Right kidney (tissue), 1 donor: ENCODE data around the gene FLNA.
"Not testable (repeated sequence)": the region's sequence is repeated elsewhere in the genome, so short reads cannot be mapped to it uniquely, and the experiment has no call there.

Experiments used
- DNase-seq: peaks from one replicate; pipeline ENCODE4 v3.0.0-alpha.2; 2016

The FLNA gene

DNA sequence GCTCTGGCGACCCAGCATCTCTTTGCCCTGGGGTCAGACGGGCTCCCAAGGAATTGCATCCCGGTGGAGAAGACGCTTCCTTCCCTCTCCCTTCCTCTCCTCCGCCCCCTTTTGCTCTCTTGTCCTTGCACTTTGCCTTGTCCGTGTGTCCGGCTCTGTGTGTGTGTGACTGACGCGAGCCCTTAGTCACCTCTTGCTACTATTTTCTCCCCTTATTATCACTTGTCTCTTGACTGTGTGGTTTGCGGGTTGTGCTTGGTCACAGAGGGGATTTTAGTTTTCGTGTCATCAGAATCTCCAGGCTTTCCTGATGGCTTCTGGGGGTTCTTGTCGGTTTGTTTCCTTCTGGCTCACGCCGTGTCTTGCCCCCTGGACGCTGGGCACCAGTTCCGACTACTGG, 31.4 kb downstream of the FLNA start:
- DNase-seq: not testable (repeated sequence)

DNA sequence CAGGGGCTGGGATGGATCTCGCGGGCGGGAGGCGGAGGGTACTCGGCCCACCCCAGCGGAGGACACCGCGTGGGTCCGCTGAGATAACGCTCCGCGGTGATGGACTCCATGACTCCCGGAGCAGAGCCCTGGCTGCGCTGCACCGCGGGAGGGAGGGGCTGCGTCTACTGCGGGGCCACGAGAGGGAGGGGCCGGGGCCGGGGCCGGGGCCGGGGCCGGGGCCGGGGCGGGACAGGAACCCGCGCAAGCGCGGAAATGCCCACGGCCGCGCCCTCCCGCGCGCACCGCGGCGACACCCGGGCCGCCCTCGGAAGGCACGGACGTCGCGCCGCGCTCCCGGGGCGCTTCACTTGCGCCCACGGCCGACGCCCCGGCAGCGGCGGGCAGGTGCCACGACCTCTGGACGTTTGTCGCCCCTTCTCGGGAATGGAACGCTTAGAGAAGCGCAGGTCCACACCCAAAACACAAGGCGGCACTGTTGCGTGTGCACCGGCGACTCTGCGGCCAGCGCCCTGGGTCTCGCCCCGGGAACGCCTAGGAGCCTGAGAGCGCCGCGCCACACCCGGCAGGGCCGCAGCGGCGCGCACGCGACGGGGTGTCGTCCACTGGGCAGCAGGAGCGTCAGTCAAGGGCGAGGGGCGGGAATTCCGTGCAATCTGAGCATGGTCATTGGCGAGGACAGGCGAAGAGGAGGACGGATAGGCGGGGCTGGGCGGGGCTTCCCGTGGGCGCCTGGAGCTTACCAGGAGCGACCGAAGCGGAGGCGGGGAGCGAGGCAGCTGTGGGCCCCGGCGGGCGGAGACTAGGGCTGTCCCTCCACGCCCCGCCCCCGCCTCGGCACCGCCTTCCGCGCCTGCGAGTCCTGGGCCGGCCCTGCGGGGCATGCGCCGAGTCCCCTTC, 32.8 kb downstream of the FLNA start:
- not testable (repeated sequence) for DNase-seq

DNA sequence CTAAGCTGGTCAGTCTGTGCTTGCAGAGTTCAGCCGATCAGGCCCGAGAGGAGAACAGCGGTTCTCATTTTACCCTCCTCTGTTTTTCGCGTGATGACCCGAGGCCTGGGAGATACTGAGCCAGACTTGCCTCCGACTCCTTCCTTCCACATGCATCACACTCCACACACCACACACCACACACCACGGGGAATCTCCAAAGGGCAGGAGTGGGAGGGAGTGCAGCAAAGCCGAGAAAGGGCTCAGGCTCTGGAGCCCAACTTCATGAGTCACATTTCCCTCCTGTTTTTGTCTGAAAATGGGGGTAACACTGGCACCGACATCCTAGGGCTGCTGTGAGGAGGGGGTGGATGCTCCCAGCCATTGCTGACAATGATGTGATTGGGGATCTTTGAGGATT, 39.9 kb downstream of the FLNA start:
- DNase-seq: no peak

DNA sequence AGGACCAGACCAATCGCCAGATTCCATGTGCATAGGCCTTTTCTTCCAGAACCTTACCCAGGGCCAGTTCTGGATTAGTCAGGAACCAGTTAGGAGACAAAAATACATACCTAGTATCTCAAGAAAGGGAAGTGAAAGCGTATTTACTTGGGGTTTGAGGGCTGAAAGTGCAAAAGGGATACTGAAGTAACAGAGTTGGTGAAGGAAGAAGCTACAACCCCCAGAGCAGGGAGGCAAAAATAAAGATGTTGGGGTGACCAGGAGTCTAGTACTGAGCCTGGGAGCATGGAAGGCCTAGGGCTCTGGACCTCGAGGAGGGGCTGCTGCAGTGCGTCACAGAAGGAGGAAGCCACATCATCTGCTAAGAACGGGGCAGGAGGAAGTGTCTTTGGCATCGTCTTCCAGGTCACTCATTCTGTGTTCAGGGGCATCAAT, 40.6 kb downstream of the FLNA start:
- DNase-seq: no peak

DNA sequence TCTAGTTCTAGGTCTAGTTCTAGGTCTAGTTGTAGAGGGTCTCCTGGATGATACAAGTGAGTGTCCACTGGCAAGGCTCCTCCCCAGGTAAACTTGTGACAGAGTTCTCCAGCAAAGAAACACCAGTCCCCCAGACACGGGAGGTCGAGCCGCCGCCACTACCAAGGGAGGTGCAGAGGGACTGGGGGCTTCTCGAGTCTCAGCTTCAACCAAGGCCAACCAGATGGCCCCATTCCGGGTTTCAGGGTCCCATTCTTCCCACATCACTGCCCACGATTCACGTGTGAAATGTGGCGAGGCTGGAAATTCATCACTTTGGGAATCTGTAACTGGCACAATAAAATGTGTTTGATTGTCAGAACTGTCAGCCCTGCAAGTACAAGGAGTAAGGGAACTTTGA, 41.3 kb downstream of the FLNA start:
- no peak for DNase-seq

DNA sequence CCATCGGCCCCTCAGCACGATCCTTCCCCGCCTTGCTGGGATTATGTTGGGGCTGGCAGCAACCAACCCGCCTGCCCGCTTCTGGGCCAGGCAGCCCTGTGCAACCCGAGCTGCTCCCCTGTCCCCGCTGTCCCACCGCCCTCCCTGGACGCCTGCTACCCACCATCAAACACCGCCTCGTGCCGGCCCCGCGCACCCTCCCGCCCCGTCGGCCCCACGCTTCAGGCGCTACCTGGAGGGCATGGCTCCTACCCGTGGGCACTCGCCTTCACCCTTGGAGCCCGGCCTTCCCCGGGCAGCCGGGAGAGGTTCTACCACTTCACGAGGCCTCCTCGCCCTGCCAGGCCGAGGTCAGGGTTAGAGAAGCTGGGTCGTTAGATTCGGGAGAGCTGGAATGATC, 41.9 kb downstream of the FLNA start:
- no peak for DNase-seq

DNA sequence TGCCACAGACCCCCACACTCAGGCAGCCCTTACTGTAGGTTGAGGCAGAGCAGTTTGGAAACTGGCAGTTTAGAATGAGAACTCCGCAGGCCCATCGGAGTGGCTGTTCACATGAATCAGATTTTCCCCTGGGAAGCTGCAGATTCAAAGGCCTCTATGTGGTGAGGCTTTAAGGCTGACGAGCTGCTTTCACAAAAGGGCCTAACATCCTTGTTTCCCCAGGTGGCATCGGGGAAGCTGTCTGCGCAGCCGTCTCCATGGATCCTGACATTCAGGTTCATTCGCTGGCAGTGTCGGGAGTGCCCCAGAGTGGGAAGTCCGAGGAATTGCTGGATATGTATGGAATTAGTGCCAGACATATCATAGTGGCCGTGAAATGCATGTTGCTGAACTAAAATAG, 45.1 kb downstream of the FLNA start:
- no peak for DNase-seq

DNA sequence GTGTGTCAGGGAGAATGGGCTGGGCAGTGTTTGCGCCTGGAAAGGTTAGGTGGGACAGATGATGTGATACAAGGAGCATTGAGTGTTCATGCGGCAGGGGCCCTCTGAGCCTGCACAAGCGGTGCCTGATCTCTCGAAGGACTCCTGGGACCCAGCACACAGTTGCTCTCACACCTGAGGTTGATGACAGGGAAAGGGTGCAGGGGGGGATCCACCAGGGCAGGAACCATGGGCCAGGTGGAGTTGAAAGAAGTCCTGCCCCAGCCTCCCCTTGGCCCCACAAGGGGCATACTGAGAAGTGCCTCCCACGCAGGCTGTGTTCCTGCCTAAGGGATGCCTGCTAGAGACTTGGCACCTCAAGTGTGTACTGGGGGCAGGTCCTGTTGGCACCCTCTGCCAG, 45.8 kb downstream of the FLNA start:
- no peak for DNase-seq

DNA sequence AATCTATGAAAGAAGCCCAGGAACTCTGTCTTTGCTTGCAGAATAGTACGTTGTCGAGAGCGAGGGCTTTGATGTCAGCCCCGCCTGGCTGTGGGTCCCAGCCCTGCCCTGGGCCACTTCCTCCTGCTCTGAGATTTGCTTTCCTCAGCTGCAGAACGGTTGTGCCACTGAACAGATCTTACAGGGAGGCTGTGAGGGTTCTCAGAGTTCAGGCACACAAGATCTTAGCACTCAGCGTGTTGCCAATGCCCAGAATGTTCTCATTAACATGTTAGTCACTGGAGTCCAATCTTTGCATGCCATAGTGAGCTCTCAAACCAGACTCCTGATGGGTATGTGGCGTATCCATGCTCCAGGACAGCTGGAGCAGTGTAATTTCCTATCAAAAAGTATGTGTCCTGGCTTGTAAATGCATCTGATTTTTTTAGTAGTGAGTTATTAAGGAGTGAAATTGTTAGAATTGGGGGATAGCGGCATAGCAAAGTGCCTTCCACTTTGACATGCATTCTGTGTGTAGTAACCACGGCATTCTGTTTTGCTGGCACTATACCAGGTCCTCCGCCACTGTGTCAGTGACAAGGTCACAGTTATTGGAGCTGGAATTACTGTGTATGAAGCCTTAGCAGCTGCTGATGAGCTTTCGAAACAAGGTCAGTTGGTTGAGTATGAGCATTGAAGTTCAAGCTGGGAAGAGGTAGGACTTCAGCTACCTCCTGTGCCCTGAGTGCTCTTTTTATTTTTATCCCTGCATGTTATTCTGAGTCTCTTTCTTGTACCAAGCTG, 47.2 kb downstream of the FLNA start:
- DNase-seq: no peak

DNA sequence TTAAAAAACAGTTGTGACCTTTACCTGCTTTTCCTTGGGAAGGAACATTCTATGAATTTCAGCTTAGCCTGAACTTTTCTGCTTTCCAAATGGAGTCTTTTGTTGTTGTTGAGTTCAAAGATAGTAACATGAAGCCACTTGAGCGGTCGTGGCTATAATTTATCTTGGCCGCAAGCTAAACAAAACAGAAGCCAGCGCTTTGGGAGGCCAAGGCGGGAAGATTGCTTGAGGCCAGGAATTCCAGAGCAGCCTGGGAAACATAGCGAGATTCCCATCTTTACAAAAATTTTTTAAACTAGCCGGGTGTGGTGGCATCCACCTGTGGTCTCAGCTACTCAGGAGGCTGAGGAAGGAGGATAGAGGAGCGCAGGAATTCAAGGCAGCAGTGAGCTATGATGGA, 48.9 kb downstream of the FLNA start:
- no peak for DNase-seq

DNA sequence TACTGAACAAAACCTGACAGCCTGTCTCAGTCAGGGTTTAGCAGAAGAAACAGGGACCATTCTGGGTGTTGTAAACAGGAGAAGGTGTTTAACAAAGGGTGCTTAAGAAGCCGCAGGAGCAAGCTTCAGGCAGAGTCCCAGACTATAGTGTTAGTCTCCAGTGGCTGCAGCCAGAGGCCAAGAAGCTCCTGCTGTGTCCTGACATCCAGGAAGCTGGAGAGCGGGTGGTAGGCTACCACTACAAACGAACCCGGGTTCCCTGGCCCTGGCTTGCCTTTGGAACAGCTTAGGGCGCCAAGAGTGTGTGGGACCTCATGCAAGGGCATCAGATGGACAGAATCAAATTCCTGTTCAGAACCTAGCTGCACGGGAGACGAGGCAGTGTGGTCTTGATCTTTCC, 50.9 kb downstream of the FLNA start:
- DNase-seq: no peak

DNA sequence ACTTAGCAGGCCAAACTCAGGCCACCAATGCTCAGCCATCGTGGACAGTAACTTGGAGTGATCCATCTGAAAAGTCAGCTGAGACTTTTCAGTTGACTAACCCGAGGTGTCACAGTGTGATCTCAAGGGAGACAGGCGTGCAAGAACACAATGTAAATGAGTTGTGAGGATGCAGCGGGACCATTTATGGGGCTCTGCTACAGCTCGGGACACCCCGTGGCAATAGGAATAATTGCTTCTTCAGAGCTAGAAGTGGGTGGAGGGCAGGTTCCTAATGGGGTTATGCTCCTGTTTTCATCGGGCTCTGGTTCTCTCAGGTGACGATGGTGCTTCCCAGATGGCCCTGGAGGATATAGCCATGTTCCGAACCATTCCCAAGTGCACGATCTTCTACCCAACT, 51.5 kb downstream of the FLNA start:
- DNase-seq: no peak

DNA sequence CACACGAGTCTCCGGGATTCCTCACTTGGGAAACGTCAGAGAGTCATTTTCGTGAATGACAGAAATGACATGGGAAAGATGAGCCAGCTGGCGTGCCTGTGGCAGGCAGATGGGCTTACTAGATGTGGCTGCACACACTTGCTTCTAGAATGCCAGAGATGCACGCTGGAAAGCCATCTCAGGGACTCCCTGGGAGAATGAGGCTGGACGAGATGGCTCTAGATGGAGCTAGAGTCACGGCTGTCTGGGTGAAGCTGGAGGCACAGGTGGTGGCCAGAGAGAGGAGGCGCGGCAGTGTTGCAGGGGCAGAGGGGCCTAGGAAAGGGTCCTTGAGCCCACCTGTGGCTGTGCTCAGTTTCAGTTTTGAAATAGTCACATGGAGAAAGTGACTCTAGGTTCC, 52.8 kb downstream of the FLNA start:
- DNase-seq: no peak

DNA sequence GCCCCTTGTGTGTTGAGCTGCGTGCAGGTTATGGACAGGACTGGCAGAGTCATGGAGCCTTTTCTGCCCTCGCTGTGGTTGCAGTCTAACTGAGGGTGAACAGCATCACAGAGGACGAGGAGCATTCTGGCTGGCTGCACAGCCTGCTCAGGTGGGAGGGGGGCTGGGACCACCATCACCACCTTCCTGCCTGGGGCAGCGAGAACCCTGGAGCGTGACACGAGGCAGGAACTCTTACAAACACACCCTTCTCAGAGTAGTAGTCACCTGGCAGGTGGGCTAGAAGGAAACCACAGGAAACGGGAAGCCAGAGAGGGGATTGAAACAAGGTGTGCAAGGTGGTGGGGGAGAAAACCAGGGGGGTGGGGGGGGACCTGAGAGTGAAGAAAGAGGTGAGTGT, 53.3 kb downstream of the FLNA start:
- DNase-seq: no peak

DNA sequence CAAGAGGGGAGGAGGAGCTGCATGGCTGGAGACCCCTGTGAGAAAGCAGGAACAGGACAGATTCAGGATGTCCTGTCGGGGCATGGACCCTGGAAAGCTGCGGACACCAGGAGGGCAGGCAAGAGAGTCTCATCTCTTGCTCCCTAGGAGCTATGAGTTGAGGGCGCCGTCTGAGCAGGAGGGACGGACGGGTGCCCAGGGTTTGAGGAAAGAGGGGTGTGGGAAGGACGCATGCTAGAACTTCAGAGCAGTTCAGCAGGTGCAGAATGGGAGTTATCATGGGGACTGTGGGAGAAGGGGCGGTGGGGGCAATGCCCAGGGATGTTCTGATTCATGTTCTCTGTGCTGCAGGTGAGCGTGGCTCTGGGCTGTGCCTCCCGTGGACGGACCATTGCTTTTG, 54.0 kb downstream of the FLNA start:
- DNase-seq: no peak

DNA sequence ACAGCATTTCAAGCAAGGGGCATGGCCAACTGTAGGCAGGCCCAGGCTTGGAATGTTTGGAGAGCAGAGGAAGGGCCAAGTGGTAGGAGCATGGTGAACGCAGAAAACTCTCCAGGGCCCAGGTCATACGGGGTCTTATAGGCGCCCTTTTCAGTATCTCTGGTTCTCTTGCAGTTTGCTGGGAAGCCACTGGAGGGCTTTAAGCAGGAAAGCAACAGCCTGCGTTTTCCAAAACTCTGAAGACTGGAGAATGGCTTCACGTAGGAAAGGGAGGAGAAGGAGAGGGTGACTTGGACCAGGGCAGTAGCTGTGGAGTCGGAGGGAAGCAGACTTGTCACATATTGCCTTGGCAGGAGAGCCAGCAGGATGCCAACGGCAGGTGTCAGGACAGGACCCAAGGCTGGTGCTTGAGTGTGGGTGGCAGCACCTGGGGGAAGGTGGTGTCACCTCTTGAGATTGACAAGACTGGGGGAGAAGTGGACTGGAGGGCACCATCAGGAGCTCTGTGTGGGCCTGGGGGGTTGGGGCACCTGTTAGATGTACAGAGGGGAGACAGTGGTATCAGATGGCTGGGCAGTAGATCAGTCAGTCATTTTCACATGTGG, 56.9 kb downstream of the FLNA start:
- DNase-seq: no peak

DNA sequence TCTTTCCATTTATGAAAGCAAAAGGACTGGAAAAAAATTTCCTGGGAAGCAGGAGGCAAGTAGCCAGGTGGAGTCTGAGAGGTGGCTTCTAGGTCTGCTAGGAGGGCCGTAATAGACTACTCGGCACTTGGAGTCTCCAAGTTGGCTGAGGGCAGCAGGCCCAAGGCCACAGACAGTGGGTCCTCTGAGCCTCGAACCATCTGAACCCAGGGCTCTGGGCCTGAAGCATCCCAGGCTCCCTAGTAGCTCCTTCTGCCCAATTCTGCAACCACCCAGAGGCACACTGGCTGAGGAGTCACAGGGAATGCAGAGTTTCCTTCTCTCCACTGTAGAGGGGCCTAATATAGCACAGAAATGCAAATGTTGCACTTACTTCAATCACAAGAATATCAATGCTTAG, 59.0 kb downstream of the FLNA start:
- no peak for DNase-seq

DNA sequence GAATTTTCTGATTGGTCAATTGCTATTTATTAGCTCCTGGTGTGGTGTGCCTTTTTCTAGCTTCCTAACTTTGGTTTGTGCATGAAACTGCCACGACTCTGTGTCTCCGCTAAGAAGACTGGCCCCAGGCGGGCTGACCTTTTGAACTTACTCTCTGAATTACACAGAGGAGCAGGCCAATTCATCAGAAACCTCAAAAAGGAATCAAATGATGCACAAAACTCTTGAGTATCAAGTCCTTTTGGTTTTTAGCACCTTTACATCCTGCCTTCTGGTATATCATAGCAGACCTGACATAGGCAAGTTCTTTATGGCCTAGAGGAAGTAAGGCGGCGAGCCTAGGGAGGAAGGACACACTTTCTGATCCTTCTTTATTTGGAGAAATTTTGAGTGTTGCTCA, 61.3 kb downstream of the FLNA start:
- no peak for DNase-seq

DNA sequence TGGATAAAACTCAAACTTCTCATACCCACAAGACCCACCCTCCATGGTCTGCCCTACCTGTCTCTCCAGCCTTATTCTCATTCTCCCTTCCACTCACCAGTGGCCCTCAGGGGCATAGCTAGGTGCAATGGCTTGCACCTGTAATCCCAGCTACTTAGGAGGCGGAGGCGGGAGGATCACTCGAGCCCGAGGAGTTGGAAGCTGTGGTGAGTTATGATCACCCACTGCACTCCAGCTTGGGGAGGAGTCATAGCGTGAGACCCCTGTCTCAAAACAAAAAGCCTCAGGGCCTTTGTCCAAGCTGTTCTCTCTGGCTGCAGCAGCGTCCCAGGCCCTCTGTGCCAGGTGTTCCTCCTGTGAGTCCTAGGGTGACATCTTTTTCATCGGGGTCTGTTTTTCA, 62.3 kb downstream of the FLNA start:
- DNase-seq: no peak

DNA sequence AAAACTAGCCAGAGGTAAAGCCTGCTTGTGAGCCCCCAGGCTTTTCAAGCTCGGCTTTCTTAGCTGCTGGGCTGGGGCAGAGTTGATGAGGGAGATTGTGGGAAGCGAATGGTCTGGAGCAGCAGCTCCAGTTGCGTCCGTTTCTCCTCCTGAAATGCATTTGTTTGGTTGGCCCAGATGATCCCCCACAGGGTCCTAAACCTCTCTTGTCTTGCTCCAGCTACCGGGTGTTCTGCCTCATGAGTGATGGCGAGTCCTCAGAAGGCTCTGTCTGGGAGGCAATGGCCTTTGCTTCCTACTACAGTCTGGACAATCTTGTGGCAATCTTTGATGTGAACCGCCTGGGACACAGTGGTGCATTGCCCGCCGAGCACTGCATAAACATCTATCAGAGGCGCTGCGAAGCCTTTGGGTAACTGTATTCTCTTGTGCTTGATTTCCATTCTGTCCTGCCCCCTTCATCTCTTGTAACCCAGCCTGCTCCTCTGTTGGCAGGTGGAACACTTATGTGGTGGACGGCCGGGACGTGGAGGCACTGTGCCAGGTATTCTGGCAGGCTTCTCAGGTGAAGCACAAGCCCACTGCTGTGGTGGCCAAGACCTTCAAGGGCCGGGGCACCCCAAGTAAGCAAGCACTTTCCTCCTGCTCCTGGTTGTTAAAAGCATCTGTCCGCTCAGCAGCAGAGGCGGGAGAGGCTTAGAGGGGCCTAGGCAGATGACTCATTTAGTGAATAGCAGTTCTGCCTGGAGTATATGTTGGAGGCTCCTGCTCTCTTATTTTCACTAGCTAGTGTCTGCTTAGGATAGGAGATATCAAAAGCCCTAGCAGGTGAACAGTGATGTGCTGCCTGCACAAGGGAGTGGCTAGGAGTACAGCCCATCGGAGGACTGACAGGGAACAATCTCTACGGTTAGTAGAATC, 63.6 kb downstream of the FLNA start:
- DNase-seq: no peak

DNA sequence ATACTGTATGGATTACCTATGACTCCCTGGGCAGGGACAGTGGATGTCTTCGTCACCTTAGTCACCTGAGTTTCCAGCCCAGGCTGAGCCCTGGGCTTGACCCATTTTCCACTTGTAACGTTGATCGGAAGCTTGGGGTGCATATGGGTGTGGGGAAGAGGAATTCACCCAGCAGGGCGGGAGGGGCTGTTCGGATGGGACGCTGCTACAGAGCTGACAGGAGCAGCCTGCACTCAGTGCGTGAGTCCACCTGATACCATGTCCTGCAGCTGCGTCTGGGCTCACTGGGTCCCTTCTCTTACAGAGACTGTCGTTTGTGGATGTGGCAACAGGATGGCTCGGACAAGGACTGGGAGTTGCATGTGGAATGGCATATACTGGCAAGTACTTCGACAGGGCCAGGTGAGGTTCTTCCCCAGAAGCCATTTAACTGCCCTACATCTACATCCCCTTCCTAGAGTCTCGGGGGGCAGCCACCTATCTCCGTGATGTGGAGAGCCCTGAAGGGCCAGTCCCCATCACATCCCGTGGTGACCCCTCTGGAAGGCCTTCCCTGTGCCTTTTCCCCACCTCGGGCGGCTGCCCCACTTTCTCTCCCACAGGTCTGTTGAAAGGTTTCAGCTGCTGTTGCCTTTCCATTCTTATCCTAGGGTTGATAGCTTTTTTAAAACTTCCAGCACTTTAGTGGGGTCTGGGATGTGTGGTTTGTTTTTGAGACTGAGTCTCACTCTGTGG, 65.2 kb downstream of the FLNA start:
- DNase-seq: no peak
